HEK293 (cell line): ENCODE results near the gene SIK2.

Experiments
- CTCF ChIA-PET: fragments of 350-600 bp; formaldehyde crosslinking; extraction: SDS; loops from one replicate; lab custom pipeline; 2021; ENCODE audit warnings: antibody characterized with exemption; lab: Yijun Ruan, JAX
- POLR2A ChIA-PET: fragments of 300-600 bp; formaldehyde crosslinking; extraction: SDS; loops from one replicate; lab custom pipeline; 2020; ENCODE audit warnings: antibody characterized with exemption, inconsistent platforms; lab: Yijun Ruan, JAX
- H3K27ac ChIP-seq: fragments of 200-500 bp; sonication (Bioruptor generic); 2 replicates; pipeline ENCODE4 v1.5.1; 2014; ENCODE audit warnings: low read depth, low read length, control low read depth, inconsistent platforms; ENCODE audit errors: extremely low read depth
- H3K36me3 ChIP-seq, 2 experiments: fragments of 200-500 bp in 1 of 2; sonication (Bioruptor generic) in 1 of 2; 1 replicate in 1 of 2; 2 replicates in 1 of 2; pipeline ENCODE4 v1.5.1; 2014 to 2017; ENCODE audit warnings: inconsistent platforms in 2 of 2, low read length in 2 of 2; ENCODE audit not compliant: control insufficient read depth in 2 of 2, insufficient read depth in 1 of 2
- H3K4me1 ChIP-seq: fragments of 200-500 bp; sonication (Bioruptor generic); 2 replicates; pipeline ENCODE4 v1.5.1; 2014; ENCODE audit warnings: mild to moderate bottlenecking, low read length, inconsistent platforms; ENCODE audit not compliant: control insufficient read depth, insufficient read depth
- H3K4me3 ChIP-seq: 2 replicates; pipeline ENCODE4 v1.5.1; 2011; ENCODE audit warnings: low read depth, mild to moderate bottlenecking, control low read depth, low read length, moderate library complexity
- H3K9me3 ChIP-seq: fragments of 200-500 bp; sonication (Bioruptor generic); 2 replicates; pipeline ENCODE4 v1.5.1; 2014; ENCODE audit warnings: low read depth, low read length, inconsistent platforms; ENCODE audit not compliant: control insufficient read depth, insufficient read depth
- KLF1 ChIP-seq: fragments of 450-650 bp; formaldehyde crosslinking; IDR thresholded peaks from 2 replicates; pipeline ENCODE4 v1.5.1; 2016; ENCODE audit warnings: missing biosample characterization, missing genetic modification characterization
- MZF1 ChIP-seq: fragments of 450-650 bp; formaldehyde crosslinking; IDR thresholded peaks from 2 replicates; pipeline ENCODE4 v1.5.1; 2017; ENCODE audit warnings: missing biosample characterization, missing genetic modification characterization, borderline replicate concordance
- OVOL3 ChIP-seq: fragments of 450-650 bp; formaldehyde crosslinking; IDR thresholded peaks from 2 replicates; pipeline ENCODE4 v1.5.1; 2016; ENCODE audit warnings: missing biosample characterization, missing genetic modification characterization
- ZBTB10 ChIP-seq: fragments of 450-650 bp; formaldehyde crosslinking; IDR thresholded peaks from 2 replicates; pipeline ENCODE4 v1.5.1; 2016; ENCODE audit warnings: missing biosample characterization, missing genetic modification characterization
- ZBTB20 ChIP-seq: fragments of 450-650 bp; formaldehyde crosslinking; IDR thresholded peaks from 2 replicates; pipeline ENCODE4 v1.5.1; 2016; ENCODE audit warnings: missing biosample characterization, missing genetic modification characterization
- ZBTB26 ChIP-seq: fragments of 450-650 bp; formaldehyde crosslinking; optimal IDR thresholded peaks from 2 replicates; pipeline ENCODE3; 2016; ENCODE audit warnings: missing biosample characterization, mild to moderate bottlenecking, missing genetic modification characterization
- ZBTB44 ChIP-seq: fragments of 450-650 bp; IDR thresholded peaks from 2 replicates; pipeline ENCODE4 v1.5.1; 2018; ENCODE audit warnings: missing biosample characterization, mild to moderate bottlenecking, missing genetic modification characterization
- ZBTB49 ChIP-seq: fragments of 450-650 bp; formaldehyde crosslinking; IDR thresholded peaks from 2 replicates; pipeline ENCODE4 v1.5.1; 2016; ENCODE audit warnings: missing biosample characterization, missing genetic modification characterization, low read depth
- ZNF2 ChIP-seq: fragments of 450-650 bp; formaldehyde crosslinking; IDR thresholded peaks from 2 replicates; pipeline ENCODE4 v1.5.1; 2016; ENCODE audit warnings: missing biosample characterization, missing genetic modification characterization
- ZNF214 ChIP-seq: fragments of 450-650 bp; formaldehyde crosslinking; IDR thresholded peaks from 2 replicates; pipeline ENCODE4 v1.5.1; 2017; ENCODE audit warnings: missing biosample characterization, mild to moderate bottlenecking, missing genetic modification characterization, borderline replicate concordance
- ZNF24 ChIP-seq: fragments of 450-650 bp; formaldehyde crosslinking; IDR thresholded peaks from 2 replicates; pipeline ENCODE4 v1.5.1; 2016; ENCODE audit warnings: missing biosample characterization, missing genetic modification characterization
- ZNF514 ChIP-seq: fragments of 450-650 bp; formaldehyde crosslinking; IDR thresholded peaks from 2 replicates; pipeline ENCODE4 v1.5.1; 2016; ENCODE audit warnings: missing biosample characterization, missing genetic modification characterization
- ZNF558 ChIP-seq: fragments of 450-650 bp; formaldehyde crosslinking; IDR thresholded peaks from 2 replicates; pipeline ENCODE4 v1.5.1; 2016; ENCODE audit warnings: missing biosample characterization, missing genetic modification characterization
- ZNF600 ChIP-seq: fragments of 450-650 bp; formaldehyde crosslinking; IDR thresholded peaks from 2 replicates; pipeline ENCODE4 v1.5.1; 2016; ENCODE audit warnings: missing biosample characterization, missing genetic modification characterization
- ZNF768 ChIP-seq: fragments of 450-650 bp; formaldehyde crosslinking; IDR thresholded peaks from 2 replicates; pipeline ENCODE4 v1.5.1; 2018; ENCODE audit warnings: missing biosample characterization, mild to moderate bottlenecking, missing genetic modification characterization
- ZNF837 ChIP-seq: fragments of 450-650 bp; formaldehyde crosslinking; IDR thresholded peaks from 2 replicates; pipeline ENCODE4 v1.5.1; 2016; ENCODE audit warnings: missing biosample characterization, missing genetic modification characterization

The SIK2 gene

GRCh38 chr11:111707691-111708067, 105.4 kb downstream of the SIK2 start:
- ChIA-PET POLR2A (no interaction called here), CTCF (no interaction called here)
- Histone ChIP-seq H3K27ac (no peak overlapping the region), H3K36me3 (peaks cover 0 to 67% of the 10 kb centered on the region in 2 experiments; a peak in 2 of 3 replicates), H3K4me1 (no peaks in the 10 kb centered on the region), H3K4me3 (no peak overlapping the region), H3K9me3 (no peaks in the 10 kb centered on the region)
- TF ChIP-seq ZBTB10: no peak

- H3K9me3 ChIP-seq: no peaks in the 10 kb centered on the region
- H3K4me1 ChIP-seq: peaks cover 4% of the 10 kb centered on the region
- no peak overlapping the region for H3K4me3 ChIP-seq
- TF ChIP-seq OVOL3 (no peak), ZNF214 (tag by site-specific recombination) (no peak), ZNF24 (tag by site-specific recombination) (no peak), ZBTB49 (tag by site-specific recombination) (no peak), ZNF837 (no peak), ZNF558 (tag by site-specific recombination) (no peak), ZBTB26 (tag by site-specific recombination) (no peak), ZNF2 (no peak), MZF1 (tag by site-specific recombination) (no peak), KLF1 (tag by site-specific recombination) (no peak), ZNF768 (tag by site-specific recombination) (no peak), ZBTB20 (tag by site-specific recombination) (no peak), ZNF514 (tag by site-specific recombination) (no peak), ZBTB44 (tag by site-specific recombination) (no peak), ZNF600 (tag by site-specific recombination) (no peak)
- ChIA-PET POLR2A (no interaction called here), CTCF (interaction anchor here (0.6 kb wide), 1 partner anchor 391 kb away, joined by 5 read pairs; no protein-coding TSS in a partner anchor)
- H3K36me3 ChIP-seq: peaks cover 0 to 49% of the 10 kb centered on the region in 2 experiments; a peak in 2 of 3 replicates
- no peak overlapping the region for H3K27ac ChIP-seq
These were observed 112.3 kb downstream of the SIK2 start for GRCh38 chr11:111714522-111714921.
